ENCODE data around the gene OR2M3. TPM values are rescaled to one million over a fixed set of nuclear protein-coding genes. Genes with fewer than 3 reads are reported as not detected.

OR2M3 gene, protein sequence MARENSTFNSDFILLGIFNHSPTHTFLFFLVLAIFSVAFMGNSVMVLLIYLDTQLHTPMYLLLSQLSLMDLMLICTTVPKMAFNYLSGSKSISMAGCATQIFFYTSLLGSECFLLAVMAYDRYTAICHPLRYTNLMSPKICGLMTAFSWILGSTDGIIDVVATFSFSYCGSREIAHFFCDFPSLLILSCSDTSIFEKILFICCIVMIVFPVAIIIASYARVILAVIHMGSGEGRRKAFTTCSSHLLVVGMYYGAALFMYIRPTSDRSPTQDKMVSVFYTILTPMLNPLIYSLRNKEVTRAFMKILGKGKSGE
- total RNA-seq (not detected), polyA plus RNA-seq (not detected)
- long read RNA-seq, donor 1 = 0 reads
- long read RNA-seq, donor 2 = 0 reads
- long read RNA-seq, donor 3 = 0 reads
- long read RNA-seq, donor 4 = 0 reads

- no peaks in the 10 kb centered on the region for H3K9me3 ChIP-seq (ENCODE audit: control insufficient read depth, low read length)
Observed at GRCh38 chr1:248196965-248197364, at the start of gene OR2M3. Gene OR2M3 (plus strand): TSS chr1:248197265. CDS start chr1:248203068, 5,803 bp downstream.

DNA sequence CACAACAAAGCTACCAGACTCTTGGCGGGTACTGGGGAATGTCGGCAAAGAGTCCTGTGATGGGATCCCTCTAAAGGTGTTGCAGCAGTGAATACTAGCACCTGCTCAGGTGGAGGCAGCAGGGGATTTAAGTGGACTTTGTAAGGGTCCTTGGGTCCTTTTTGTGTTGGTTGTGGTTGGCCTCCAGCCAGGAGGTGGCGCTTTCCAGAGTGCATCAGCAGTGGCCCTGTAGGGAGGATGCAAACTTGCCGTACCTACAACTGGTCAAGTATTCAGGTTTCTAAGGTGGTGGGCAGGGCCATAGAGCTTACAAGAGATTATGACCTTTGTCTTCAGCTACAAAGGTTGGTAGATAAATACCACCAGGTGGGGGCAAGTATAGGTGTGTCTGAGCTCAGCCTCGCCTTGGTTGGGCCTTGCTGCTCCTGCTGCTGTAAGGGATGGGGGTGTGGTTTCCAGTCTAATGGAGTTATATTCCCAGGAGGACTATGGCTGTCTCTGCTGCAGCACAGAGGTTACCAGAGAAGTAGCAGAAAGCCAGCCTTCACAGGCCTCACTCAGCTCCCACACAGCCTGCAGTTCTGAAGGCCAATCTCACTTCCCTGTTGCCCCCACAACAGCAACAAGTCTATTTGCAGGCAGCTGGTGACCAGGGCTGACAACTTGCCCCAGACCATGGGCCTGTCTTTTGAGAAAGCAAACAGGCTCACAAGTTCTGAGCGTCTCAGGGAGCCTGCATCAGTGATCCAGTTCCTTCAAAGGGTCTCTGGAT is 44.8 kb upstream of the OR2M3 start:
- Histone ChIP-seq H3K4me3 (ENCODE audit: low read length) (no peak overlapping the region), H3K27ac (ENCODE audit: low read length) (no peak overlapping the region), H3K4me1 (ENCODE audit: control insufficient read depth, insufficient read depth, low read length) (no peaks in the 10 kb centered on the region), H3K9me3 (ENCODE audit: control insufficient read depth, low read length) (no peaks in the 10 kb centered on the region), H3K27me3 (ENCODE audit: control insufficient read depth, insufficient read depth) (no peaks in the 10 kb centered on the region)
- ATAC-seq (no peak), DNase-seq (no peak)
- intact Hi-C loops (cut with DNase I) = no loop called here
- 78% methylated on average over 6 of the region's 6 CpGs for WGBS

More at GRCh38 chr1:248196965-248197364, at the start of gene OR2M3:
- no peak within 1 kb of the TSS for H3K27ac ChIP-seq (ENCODE audit: low read length)
- DNase-seq = no peak
- no peak for ATAC-seq
- no peaks in the 10 kb centered on the region for H3K4me1 ChIP-seq (ENCODE audit: control insufficient read depth, insufficient read depth, low read length)
- H3K4me3 ChIP-seq (ENCODE audit: low read length) = no peak within 1 kb of the TSS
- H3K27me3 ChIP-seq (ENCODE audit: control insufficient read depth, insufficient read depth) = no peaks in the 10 kb centered on the region
- WGBS = 50% methylated on average over 4 of the region's 4 CpGs
- intact Hi-C loops (cut with DNase I) = no loop called here

DNA sequence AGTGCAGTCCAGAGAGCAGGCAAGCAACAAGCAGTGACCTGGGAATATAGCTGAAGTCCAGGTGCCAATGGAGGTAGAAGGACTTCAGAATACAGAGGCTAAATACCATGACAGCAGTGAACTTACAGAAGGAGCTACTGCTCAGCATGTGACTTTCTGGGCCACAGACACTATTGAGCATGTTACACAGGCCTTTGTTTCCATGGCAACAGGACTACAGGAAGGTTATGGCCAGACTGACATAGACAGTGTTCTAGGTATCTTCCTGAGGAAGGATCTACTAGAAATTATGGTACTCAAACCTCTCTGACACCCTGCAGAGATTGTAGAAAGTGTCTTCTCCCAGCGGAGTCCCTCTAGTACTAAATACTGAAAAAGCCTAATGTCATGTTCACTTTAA is 41.1 kb upstream of the OR2M3 start:
- WGBS = 51% methylated on average over 1 of the region's 1 CpG
- intact Hi-C loops (cut with DNase I) = no loop called here
- DNase-seq = no peak

DNA sequence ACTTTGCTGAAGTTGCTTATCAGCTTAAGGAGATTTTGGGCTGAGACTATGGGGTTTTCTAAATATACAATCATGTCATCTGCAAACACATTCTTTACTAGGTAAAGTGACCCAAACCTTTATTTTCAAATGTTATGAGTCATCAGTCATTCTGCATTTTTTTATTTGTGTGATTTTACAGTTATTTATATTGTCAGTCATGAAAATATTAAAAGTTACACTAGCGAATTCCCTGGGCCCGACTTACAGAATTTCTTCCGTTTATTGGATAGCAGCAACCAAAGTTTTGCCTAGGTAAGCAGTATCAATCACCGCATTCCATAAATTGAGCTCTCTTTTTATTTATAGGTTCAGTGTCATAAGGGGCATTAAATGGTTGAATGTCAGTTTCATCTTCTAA is 38.3 kb upstream of the OR2M3 start:
- ATAC-seq (no peak), DNase-seq (no peak)
- intact Hi-C loops (cut with DNase I) = no loop called here
- no peaks in the 10 kb centered on the region for H3K27me3 ChIP-seq (ENCODE audit: control insufficient read depth, insufficient read depth)
- no peak overlapping the region for H3K27ac ChIP-seq (ENCODE audit: low read length)
- no peaks in the 10 kb centered on the region for H3K4me1 ChIP-seq (ENCODE audit: control insufficient read depth, insufficient read depth, low read length)
- no peaks in the 10 kb centered on the region for H3K9me3 ChIP-seq (ENCODE audit: control insufficient read depth, low read length)
- H3K4me3 ChIP-seq (ENCODE audit: low read length) = no peak overlapping the region
- WGBS = 83% methylated on average over 4 of the region's 4 CpGs

More for the DNA sequence above, 41.1 kb upstream of the OR2M3 start:
- ATAC-seq = no peak
- Histone ChIP-seq H3K4me1 (ENCODE audit: control insufficient read depth, insufficient read depth, low read length) (no peaks in the 10 kb centered on the region), H3K27me3 (ENCODE audit: control insufficient read depth, insufficient read depth) (no peaks in the 10 kb centered on the region), H3K27ac (ENCODE audit: low read length) (no peak overlapping the region), H3K9me3 (ENCODE audit: control insufficient read depth, low read length) (no peaks in the 10 kb centered on the region), H3K4me3 (ENCODE audit: low read length) (no peak overlapping the region)

- WGBS = 80% methylated on average over 12 of the region's 12 CpGs
- no peak for ATAC-seq
Observed at GRCh38 chr1:248164031-248164430, 33.0 kb upstream of the OR2M3 start.

DNA sequence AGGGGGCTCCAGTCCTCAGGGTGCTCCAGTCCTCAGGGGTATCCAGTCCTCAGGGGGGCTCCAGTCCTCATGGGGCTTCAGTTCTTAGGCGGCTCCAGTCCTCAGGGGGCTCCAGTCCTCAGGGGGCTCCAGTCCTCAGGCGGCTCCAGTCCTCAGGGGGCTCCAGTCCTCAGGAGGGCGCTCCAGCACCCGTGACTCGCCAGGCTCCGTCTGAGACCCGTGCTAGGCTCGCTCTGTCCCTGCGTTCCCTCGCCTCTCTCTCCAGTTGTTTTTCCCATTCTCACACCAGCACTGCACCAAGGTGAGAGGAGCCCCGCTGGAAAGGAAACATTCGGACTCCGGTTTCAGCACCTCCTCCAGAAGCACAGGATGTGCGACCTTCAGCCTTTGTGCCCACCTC is 31.9 kb upstream of the OR2M3 start:
- Histone ChIP-seq H3K9me3 (ENCODE audit: control insufficient read depth, low read length) (no peaks in the 10 kb centered on the region), H3K27me3 (ENCODE audit: control insufficient read depth, insufficient read depth) (no peaks in the 10 kb centered on the region), H3K4me1 (ENCODE audit: control insufficient read depth, insufficient read depth, low read length) (no peaks in the 10 kb centered on the region), H3K27ac (ENCODE audit: low read length) (no peak overlapping the region), H3K4me3 (ENCODE audit: low read length) (no peak overlapping the region)
- ATAC-seq (no peak), DNase-seq (peak in 1 of 3 donors; percentile 19)
- intact Hi-C loops (cut with DNase I) = no loop called here
- 92% methylated on average over 14 of the region's 14 CpGs for WGBS

More at GRCh38 chr1:248164031-248164430, 33.0 kb upstream of the OR2M3 start:
- no peak overlapping the region for H3K27ac ChIP-seq (ENCODE audit: low read length)
- intact Hi-C loops (cut with DNase I) = no loop called here
- H3K4me3 ChIP-seq (ENCODE audit: low read length) = no peak overlapping the region
- no peaks in the 10 kb centered on the region for H3K4me1 ChIP-seq (ENCODE audit: control insufficient read depth, insufficient read depth, low read length)
- H3K27me3 ChIP-seq (ENCODE audit: control insufficient read depth, insufficient read depth) = no peaks in the 10 kb centered on the region
- peak in 2 of 3 donors; percentile 6 to 28 for DNase-seq
- H3K9me3 ChIP-seq (ENCODE audit: control insufficient read depth, low read length) = no peaks in the 10 kb centered on the region

DNA sequence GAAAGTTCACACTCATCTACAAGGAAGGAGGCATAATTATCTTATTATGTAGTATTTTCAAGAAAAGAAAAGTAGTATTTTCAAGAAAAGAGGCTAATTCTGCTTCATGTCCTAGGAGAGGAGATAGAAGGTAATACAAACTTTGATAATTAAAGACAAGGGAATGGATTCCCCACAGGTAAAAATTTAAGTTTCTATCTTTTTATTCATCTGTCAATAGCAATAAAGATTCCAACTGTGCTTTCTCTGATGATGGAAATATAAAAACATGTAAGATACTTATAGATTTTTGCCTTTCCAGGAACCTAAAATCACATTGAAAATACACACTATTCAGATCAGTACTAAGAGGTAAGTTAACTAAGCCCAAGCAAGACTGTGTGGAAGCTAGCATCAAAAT is 22.5 kb upstream of the OR2M3 start, which contains the start of gene OR2M2:
Gene OR2M2, plus strand, starts transcription at position 301 of the 400 bp plus-strand sequence. CDS start 5,165 bp downstream, outside the sequence.
- H3K9me3 ChIP-seq (ENCODE audit: control insufficient read depth, low read length) = no peaks in the 10 kb centered on the region
- ATAC-seq (no peak), DNase-seq (no peak)
- H3K27ac ChIP-seq (ENCODE audit: low read length) = no peak within 1 kb of the TSS
- intact Hi-C loops (cut with DNase I) = no loop called here
- H3K4me1 ChIP-seq (ENCODE audit: control insufficient read depth, insufficient read depth, low read length) = no peaks in the 10 kb centered on the region
- no peak within 1 kb of the TSS for H3K4me3 ChIP-seq (ENCODE audit: low read length)
- no peaks in the 10 kb centered on the region for H3K27me3 ChIP-seq (ENCODE audit: control insufficient read depth, insufficient read depth)

DNA sequence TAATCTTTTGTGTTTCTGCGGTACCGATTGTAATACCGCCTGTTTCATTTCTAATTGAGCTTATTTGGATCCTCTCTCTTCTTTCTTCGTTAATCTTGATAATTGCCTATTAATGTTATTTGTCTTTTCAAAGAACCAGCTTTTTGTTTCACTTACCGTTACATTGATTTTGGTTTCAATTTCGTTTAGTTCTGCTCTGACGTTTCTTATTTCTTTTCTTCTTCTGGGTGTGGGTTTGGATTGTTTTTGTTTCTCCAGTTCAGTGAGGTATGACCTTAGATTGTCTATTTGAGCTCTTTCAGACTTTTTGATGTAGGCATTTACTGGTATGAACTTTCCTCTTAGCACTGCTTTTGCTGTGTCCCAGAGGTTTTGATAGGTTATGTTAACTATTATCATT is 13.1 kb upstream of the OR2M3 start:
- DNase-seq = no peak
- Histone ChIP-seq H3K4me1 (ENCODE audit: control insufficient read depth, insufficient read depth, low read length) (no peaks in the 10 kb centered on the region), H3K4me3 (ENCODE audit: low read length) (no peak overlapping the region), H3K9me3 (ENCODE audit: control insufficient read depth, low read length) (no peaks in the 10 kb centered on the region), H3K27me3 (ENCODE audit: control insufficient read depth, insufficient read depth) (no peaks in the 10 kb centered on the region), H3K27ac (ENCODE audit: low read length) (no peak overlapping the region)
- 61% methylated on average over 7 of the region's 7 CpGs for WGBS
- intact Hi-C loops (cut with DNase I) = no loop called here
- ATAC-seq = no peak

- DNase-seq = no peak
- Histone ChIP-seq H3K27ac (ENCODE audit: low read length) (no peak overlapping the region), H3K4me1 (ENCODE audit: control insufficient read depth, insufficient read depth, low read length) (no peaks in the 10 kb centered on the region), H3K4me3 (ENCODE audit: low read length) (no peak overlapping the region), H3K27me3 (ENCODE audit: control insufficient read depth, insufficient read depth) (no peaks in the 10 kb centered on the region), H3K9me3 (ENCODE audit: control insufficient read depth, low read length) (no peaks in the 10 kb centered on the region)
- 57% methylated on average over 3 of the region's 3 CpGs for WGBS
- intact Hi-C loops (cut with DNase I) = no loop called here
- ATAC-seq = no peak
Observed at GRCh38 chr1:248187363-248187762, 9.7 kb upstream of the OR2M3 start.

GRCh38 chr1:248189026-248189425 is 8.0 kb upstream of the OR2M3 start:
- ATAC-seq = no peak
- Histone ChIP-seq H3K27ac (ENCODE audit: low read length) (no peak overlapping the region), H3K4me1 (ENCODE audit: control insufficient read depth, insufficient read depth, low read length) (no peaks in the 10 kb centered on the region), H3K4me3 (ENCODE audit: low read length) (no peak overlapping the region), H3K9me3 (ENCODE audit: control insufficient read depth, low read length) (no peaks in the 10 kb centered on the region), H3K27me3 (ENCODE audit: control insufficient read depth, insufficient read depth) (no peaks in the 10 kb centered on the region)
- intact Hi-C loops (cut with DNase I) = no loop called here
- WGBS = 53% methylated on average over 11 of the region's 11 CpGs
- no peak for DNase-seq

- ATAC-seq = no peak
- Histone ChIP-seq H3K9me3 (ENCODE audit: control insufficient read depth, low read length) (no peaks in the 10 kb centered on the region), H3K4me3 (ENCODE audit: low read length) (no peak overlapping the region), H3K27ac (ENCODE audit: low read length) (no peak overlapping the region), H3K27me3 (ENCODE audit: control insufficient read depth, insufficient read depth) (no peaks in the 10 kb centered on the region), H3K4me1 (ENCODE audit: control insufficient read depth, insufficient read depth, low read length) (no peaks in the 10 kb centered on the region)
- no peak for DNase-seq
- WGBS = 52% methylated on average over 1 of the region's 1 CpG
- intact Hi-C loops (cut with DNase I) = no loop called here
Observed at GRCh38 chr1:248194117-248194516, 2.9 kb upstream of the OR2M3 start.

Measured in right cardiac atrium (tissue), 5 donors.